HG02798 (cell line): ENCODE measurements around the gene CKAP4.

ENCODE experiments used
- ATAC-seq: cut with Tn5 transposase; IDR thresholded peaks from one replicate; pipeline ENCODE4 v1.9.1; 2021; ENCODE audit warnings: mild to moderate bottlenecking; ENCODE audit not compliant: unreplicated experiment, poor library complexity

CKAP4 gene

GRCh38 chr12:106205208-106206069, 42.4 kb downstream of the CKAP4 start:
- no peak for ATAC-seq

- ATAC-seq, result no peak
These were observed 43.5 kb downstream of the CKAP4 start for GRCh38 chr12:106204312-106204711.

GRCh38 chr12:106197906-106198623, 49.8 kb downstream of the CKAP4 start:
- no peak for ATAC-seq

DNA sequence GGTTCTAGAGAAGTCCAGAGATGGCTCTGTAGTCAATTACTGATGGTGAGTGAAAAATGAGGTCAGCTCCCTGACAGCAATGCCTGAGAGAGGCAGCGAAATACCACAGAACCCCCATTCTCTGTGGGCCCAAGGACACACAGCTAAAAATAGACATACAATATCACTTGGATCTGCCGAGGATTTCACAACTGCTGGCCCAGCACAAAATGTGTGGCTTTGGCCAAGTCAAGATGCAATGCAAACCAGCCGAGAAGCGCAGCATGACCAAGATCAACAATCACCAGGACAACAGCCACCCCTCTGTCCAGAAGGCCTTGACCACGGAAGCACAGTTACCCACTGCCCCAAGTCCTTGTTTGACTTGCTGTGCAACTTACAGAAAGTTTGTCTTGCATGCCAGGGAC, 52.2 kb downstream of the CKAP4 start:
- ATAC-seq, result no peak

DNA sequence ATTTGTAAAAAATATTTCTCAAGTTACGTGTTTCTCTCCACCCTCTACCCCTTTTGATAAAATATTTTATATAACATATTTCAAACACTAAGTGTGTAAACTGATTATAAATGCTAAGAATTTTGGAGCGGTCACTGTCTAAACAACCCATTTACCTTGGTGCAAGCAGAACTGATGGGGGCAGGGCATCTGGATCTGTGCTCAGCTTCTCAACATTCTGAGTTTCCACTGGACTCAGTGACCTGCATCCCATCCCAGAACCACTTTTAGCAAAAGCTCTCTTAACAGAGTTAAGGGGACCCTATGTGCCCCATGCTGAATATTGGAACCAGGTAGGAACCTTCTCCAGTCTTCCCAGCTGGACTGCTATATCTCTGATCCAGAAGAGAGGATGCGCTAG, 53.5 kb downstream of the CKAP4 start:
- ATAC-seq, result no peak

- ATAC-seq, result no peak
These were observed 54.2 kb downstream of the CKAP4 start for GRCh38 chr12:106193394-106194215.

GRCh38 chr12:106192659-106193393, 55.0 kb downstream of the CKAP4 start:
- no peak for ATAC-seq

- ATAC-seq, result no peak
These were observed 57.2 kb downstream of the CKAP4 start for GRCh38 chr12:106190581-106190980.

GRCh38 chr12:106189341-106189740, 58.5 kb downstream of the CKAP4 start:
- no peak for ATAC-seq

DNA sequence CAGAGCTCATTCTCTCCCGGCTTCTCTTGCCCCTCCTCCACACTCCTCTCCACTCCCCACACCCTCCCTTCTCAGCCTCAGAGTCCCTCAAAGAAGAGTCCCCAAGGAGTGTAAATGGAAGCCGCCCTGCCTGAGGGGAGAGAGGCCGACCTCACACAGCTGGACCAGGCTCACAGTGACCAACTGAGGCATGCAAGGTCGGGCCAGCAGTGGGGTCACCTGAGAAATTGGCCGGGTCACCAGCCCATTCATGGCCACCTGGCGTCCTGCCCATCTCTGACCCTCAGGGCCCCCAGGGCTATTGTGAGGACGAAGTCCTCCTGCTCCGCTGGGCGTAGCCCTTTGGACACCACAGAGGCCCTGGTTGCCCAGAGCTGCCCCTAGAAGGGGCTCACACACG, 59.6 kb downstream of the CKAP4 start:
- ATAC-seq, result no peak
